Mucosa of descending colon (tissue), 3 donors: ENCODE data around the gene RPL27A. TPM values are rescaled to one million over a fixed set of nuclear protein-coding genes. Genes with fewer than 3 reads are reported as not detected.

Experiments
- ATAC-seq: fragments of 200-7000 bp; cut with Tn5 transposase; one replicate; pipeline ENCODE4 v1.9.1; 2020; ENCODE audit warnings: mild to moderate bottlenecking, moderate library complexity
- DNase-seq, 3 donors: peaks; one replicate each; pipeline ENCODE4 v3.0.0-alpha.2; 2020
- H3K36me3 ChIP-seq: fragments of 200-600 bp; one replicate; pipeline ENCODE4 v1.8.0; 2021; ENCODE audit warnings: low read depth, mild to moderate bottlenecking
- H3K4me1 ChIP-seq: fragments of 200-600 bp; one replicate; pipeline ENCODE4 v1.8.0; 2021; ENCODE audit warnings: low read depth, mild to moderate bottlenecking
- H3K4me3 ChIP-seq: fragments of 200-600 bp; one replicate; pipeline ENCODE4 v1.8.0; 2021; ENCODE audit warnings: mild to moderate bottlenecking
- H3K9me3 ChIP-seq: fragments of 200-600 bp; one replicate; pipeline ENCODE4 v1.8.0; 2021; ENCODE audit warnings: mild to moderate bottlenecking
- CTCF ChIP-seq: fragments of 200-600 bp; IDR thresholded peaks from one replicate; pipeline ENCODE4 v1.8.0; 2022; ENCODE audit warnings: antibody characterized with exemption, mild to moderate bottlenecking
- intact Hi-C, 2 donors: fragments of 100-400 bp; cut with DNase I in 1 of 2; cut with micrococcal nuclease in 1 of 2; formaldehyde crosslinking; loops; one replicate each; pipeline versions ENCODE4 v1.11.0 to v1.11.1; 2022; cut with DNase I, micrococcal nuclease
- total RNA-seq, 3 donors: library from RNA; stranded (reverse); fragmentation: NEBNext Ultra II Directional in 2 of 3; extraction: Animal tissue kit (Norgen Biotek cat#: 25700) in 2 of 3; gene quantifications; one replicate each; pipeline versions ENCODE4 v1.2.1 to v1.2.4, GENCODE V29; 2021 to 2023
- donor health status: DM: no; HTN: no; CAD: no; lungs with moderate emphysema.
- donor health status: DM: no; HTN: no; CAD: no.
- donor health status: DM: no; HTN: yes; CAD: no.

RPL27A gene
- total RNA-seq, 3 donors from 2014 or later: 634 to 807 (median 704) TPM

- TF ChIP-seq CTCF: no peak
- Histone ChIP-seq H3K36me3 (no peaks in the 10 kb centered on the region), H3K9me3 (no peaks in the 10 kb centered on the region), H3K4me3 (no peak overlapping the region), H3K4me1 (no peaks in the 10 kb centered on the region)
- ATAC-seq (no peak), DNase-seq (no peak)
- intact Hi-C loops: no loop called here
These were observed 19.5 kb downstream of the RPL27A start for GRCh38 chr11:8701891-8702597.

DNA sequence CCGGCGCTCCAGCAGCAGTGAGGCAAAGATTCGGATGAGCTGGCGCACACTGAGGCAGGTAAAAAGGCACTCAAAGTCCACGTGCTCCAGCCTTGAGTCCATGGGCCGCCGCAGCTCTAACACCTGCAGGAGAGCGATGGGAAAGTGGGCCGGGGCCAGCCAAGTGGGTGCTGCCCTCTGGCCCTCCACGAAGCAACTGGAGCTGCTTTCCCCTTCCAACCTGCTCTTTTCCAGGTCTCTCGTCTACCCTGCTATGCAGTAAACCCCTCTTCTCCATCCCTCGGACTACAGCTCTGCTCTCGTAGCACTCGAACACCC is 20.0 kb downstream of the RPL27A start:
- Histone ChIP-seq H3K4me3 (no peak overlapping the region), H3K4me1 (no peaks in the 10 kb centered on the region), H3K9me3 (no peaks in the 10 kb centered on the region), H3K36me3 (no peaks in the 10 kb centered on the region)
- intact Hi-C loops: no loop called here
- no peak for DNase-seq
- no peak for ATAC-seq
- TF ChIP-seq CTCF: no peak

DNA sequence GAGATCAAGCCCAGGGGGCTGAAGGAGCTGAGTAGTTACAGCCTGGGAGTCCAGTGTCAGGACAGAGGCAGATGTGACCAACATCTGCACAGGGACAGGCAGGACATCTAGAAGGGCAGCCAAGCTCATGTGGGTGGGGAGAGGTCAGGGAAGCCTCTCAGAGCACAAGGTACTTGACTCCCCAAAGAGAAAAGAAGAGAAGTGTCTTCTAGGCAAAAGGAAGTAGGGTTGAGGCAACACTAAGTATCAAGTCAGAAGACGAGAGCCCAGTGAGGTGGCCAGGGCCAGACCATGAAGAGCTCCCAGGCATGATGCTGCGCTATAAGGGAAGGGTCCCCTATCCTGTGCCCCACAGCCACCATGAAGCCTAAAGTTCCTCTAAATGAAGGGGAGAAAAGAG is 21.5 kb downstream of the RPL27A start:
- Histone ChIP-seq H3K4me1 (no peaks in the 10 kb centered on the region), H3K4me3 (no peak overlapping the region), H3K9me3 (no peaks in the 10 kb centered on the region), H3K36me3 (no peaks in the 10 kb centered on the region)
- TF ChIP-seq CTCF: no peak
- ATAC-seq: no peak
- DNase-seq: no peak
- intact Hi-C loops: no loop called here

DNA sequence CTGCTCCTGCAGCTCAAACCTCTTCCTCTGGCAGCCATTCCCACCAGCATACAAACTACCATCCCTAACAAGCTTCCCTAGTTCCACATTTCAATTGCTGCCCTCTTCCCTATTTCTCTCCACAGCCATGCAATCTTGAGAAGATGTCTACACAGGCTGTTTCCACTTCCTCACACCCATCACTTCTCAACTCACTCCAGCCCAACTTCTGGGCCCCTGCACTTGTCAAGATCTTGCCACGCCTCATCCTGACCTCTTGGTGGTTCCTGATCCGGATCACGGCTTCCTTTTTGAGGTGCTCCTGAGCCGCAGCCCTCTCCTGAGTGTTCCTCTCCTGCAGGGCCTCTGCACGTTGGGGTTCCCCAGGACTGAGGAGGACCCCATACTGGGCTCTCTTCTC is 22.6 kb downstream of the RPL27A start:
- Histone ChIP-seq H3K4me1 (no peaks in the 10 kb centered on the region), H3K4me3 (no peak overlapping the region), H3K9me3 (no peaks in the 10 kb centered on the region), H3K36me3 (no peaks in the 10 kb centered on the region)
- ATAC-seq: no peak
- no peak for DNase-seq
- intact Hi-C loops: no loop called here
- TF ChIP-seq CTCF: no peak

GRCh38 chr11:8706673-8707432 is 24.3 kb downstream of the RPL27A start:
- Histone ChIP-seq H3K4me1 (no peaks in the 10 kb centered on the region), H3K9me3 (no peaks in the 10 kb centered on the region), H3K36me3 (no peaks in the 10 kb centered on the region), H3K4me3 (no peak overlapping the region)
- no peak for TF ChIP-seq CTCF
- intact Hi-C loops: no loop called here
- ATAC-seq: no peak
- no peak for DNase-seq
